ENCODE measurements around the gene CORO2B.

DNA sequence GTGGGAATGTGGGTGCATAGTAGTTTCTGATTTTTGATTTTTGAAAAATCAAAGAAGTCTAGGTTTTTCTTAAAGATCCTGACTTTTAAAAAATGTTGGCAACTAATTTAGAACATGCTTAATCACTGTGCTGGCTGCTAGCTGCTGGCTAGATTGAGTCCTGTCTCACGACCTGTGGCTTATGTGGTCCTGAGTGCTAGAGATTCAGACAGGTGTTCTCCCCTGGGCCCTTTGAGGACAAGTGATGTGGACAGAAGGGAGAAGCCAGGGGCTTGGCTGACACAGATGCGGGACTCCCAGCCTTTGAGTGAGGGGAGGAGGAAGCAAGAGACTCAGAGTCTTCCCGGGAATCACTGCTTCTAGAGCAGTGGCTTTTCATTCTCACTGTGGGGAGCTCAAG lies 47.5 kb downstream of the CORO2B start:
- no peak for TF ChIP-seq POLR2A (IDR thresholded peaks at IDR 0.05)
- TF ChIP-seq, protein P1, sequence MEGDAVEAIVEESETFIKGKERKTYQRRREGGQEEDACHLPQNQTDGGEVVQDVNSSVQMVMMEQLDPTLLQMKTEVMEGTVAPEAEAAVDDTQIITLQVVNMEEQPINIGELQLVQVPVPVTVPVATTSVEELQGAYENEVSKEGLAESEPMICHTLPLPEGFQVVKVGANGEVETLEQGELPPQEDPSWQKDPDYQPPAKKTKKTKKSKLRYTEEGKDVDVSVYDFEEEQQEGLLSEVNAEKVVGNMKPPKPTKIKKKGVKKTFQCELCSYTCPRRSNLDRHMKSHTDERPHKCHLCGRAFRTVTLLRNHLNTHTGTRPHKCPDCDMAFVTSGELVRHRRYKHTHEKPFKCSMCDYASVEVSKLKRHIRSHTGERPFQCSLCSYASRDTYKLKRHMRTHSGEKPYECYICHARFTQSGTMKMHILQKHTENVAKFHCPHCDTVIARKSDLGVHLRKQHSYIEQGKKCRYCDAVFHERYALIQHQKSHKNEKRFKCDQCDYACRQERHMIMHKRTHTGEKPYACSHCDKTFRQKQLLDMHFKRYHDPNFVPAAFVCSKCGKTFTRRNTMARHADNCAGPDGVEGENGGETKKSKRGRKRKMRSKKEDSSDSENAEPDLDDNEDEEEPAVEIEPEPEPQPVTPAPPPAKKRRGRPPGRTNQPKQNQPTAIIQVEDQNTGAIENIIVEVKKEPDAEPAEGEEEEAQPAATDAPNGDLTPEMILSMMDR (IDR thresholded peaks at IDR 0.05): no peak
